Keratinocyte (primary cell): Measurements from ENCODE around the gene NVL.

ENCODE experiments used
- CTCF ChIP-seq, 3 experiments: IDR thresholded peaks in 1 of 3; conservative IDR thresholded peaks in 1 of 3; optimal IDR thresholded peaks in 1 of 3; 2 replicates in 2 of 3; 3 replicates in 1 of 3; pipeline versions ENCODE3 to v1.5.1; 2011; ENCODE audit warnings: low read length in 3 of 3, mild to moderate bottlenecking in 3 of 3, moderate library complexity in 2 of 3, control low read depth in 1 of 3, inconsistent platforms in 1 of 3; ENCODE audit not compliant: insufficient read depth in 2 of 3; ENCODE audit errors: extremely low read depth in 1 of 3
- EZH2 ChIP-seq: IDR thresholded peaks from one replicate; pipeline ENCODE4 v1.6.1; 2012; ENCODE audit warnings: inconsistent platforms, mild to moderate bottlenecking, low read length, moderate library complexity

DNA sequence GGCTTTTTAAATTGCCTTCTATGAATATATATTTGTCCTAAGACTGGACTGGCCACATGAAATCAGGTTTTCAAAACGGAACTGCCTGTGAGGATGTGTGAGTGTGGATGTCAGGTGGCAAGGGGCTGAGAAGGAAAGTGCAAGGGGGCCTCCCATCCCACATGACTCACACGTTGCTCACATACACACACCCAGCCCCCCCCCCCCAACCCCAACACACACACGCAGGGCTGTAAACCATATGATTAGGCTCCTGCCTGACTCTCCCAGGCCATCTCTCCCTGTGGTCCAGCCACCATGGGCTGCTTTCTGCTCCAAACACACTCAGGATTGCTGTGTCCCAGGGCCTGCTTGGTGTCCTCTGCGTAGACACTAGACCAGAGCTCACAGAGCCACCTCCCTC, 124.5 kb downstream of the NVL start:
- TF ChIP-seq CTCF (optimal IDR thresholded peaks at IDR 0.05 in 1 of 3, IDR thresholded peaks at IDR 0.05 in 1 of 3, conservative IDR thresholded peaks at IDR 0.05 in 1 of 3; ENCODE audit: extremely low read depth in 1 of 3, insufficient read depth in 2 of 3, low read length in 3 of 3) (no peak), EZH2 (no peak)
